HG02970 (cell line): ENCODE results near the gene DPRX.
"Not testable (repeated sequence)": the region's sequence is repeated elsewhere in the genome, so short reads cannot be mapped to it uniquely, and the experiment has no call there.

Source experiments
- ATAC-seq: cut with Tn5 transposase; IDR thresholded peaks from one replicate; pipeline ENCODE4 v1.9.1; 2021; ENCODE audit warnings: mild to moderate bottlenecking, moderate library complexity, moderate number of reproducible peaks; ENCODE audit not compliant: unreplicated experiment, low FRiP score

Gene DPRX

DNA sequence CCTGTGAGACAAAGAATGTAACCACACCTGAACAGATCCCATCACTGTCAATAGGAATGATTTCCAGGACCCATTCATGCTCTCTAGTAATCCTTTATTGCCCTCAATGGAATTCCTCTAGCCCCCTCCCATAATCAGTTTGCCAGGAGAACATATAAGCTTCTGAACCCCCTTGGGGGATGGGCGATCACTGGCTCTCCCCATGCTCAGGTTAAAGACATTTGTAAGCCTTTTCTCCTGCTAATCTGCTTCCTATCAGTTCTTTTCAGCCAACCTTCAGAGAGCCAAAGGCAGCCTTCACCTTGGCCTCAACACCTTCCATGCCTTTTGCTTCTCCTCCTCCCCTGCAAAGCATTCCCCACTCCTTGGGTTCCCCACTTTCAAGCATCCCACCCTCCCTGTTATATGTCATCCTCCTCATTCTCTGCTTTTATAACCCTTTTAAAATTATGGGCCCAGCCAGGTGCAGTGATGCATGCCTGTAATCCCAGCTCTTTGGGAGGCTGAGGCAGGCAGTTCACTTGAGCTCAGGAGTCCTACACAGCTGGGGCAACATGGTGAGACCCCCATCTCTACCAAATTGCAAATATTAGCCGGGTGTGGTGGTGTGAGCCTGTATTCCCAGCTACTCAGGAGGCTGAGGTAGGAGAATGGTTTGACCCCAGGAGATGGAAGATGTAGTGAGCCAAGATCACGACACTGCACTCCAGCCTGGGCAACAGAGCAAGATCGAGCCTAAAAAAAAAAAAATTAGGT is 12.4 kb downstream of the DPRX start:
- no peak for ATAC-seq

DNA sequence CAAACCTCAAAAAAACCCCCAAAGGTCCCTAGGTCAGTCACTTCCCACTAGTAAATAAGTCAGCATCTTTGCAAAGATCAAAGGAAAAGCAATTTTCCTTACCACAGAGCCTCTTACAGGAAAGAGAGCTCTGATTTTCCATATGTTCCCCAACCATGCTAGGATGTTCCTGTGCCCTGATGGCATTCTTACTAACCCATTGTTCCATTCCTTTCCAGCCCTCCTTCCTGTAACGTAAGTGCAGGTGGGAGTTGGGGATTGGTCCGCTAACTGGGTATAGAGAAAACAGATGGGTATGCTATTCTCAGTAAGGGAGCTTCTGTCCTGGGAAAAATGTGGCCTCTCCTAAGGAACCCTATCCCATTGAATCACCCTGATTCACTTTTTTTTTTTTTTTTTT is 14.3 kb downstream of the DPRX start:
- ATAC-seq = no peak

DNA sequence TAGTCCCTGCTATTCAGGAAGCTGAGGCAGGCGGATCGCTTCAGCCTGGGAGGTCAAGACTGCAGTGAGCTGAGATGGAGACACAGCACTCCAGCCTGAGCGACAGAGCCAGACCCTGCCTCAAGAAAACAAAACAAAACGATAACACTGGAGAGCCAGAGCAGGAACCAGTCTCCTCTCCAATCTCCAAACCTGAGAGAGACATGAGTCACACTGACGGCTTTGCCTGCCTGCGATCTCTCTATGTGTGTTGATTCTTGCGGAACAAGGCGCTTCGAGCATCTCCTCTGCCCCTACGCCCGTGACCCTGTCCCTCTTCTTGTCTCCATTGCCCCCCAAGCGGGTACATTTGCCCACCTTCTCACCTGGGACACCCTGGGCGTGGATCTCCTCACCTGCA is 15.6 kb downstream of the DPRX start:
- no peak for ATAC-seq

DNA sequence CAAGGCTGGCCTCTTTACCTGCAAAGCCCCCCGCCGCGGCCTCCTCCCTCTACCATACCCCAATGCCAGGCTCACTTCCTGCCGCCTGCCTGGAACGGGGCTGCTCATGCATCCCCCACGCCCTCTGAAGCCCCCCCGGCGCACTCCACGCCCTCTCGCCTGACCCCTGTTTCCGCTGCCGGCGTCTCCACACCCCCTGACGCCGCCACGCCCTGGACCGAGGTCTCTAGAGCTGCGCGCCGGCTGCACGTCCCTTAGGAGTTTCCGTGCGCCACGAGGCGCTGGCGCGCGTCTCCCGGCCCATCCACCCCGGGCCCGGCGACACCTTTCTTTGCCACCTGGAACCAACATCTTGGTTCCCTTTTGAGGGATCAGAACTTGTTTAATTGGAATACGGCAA is 16.0 kb downstream of the DPRX start:
- ATAC-seq = no peak

DNA sequence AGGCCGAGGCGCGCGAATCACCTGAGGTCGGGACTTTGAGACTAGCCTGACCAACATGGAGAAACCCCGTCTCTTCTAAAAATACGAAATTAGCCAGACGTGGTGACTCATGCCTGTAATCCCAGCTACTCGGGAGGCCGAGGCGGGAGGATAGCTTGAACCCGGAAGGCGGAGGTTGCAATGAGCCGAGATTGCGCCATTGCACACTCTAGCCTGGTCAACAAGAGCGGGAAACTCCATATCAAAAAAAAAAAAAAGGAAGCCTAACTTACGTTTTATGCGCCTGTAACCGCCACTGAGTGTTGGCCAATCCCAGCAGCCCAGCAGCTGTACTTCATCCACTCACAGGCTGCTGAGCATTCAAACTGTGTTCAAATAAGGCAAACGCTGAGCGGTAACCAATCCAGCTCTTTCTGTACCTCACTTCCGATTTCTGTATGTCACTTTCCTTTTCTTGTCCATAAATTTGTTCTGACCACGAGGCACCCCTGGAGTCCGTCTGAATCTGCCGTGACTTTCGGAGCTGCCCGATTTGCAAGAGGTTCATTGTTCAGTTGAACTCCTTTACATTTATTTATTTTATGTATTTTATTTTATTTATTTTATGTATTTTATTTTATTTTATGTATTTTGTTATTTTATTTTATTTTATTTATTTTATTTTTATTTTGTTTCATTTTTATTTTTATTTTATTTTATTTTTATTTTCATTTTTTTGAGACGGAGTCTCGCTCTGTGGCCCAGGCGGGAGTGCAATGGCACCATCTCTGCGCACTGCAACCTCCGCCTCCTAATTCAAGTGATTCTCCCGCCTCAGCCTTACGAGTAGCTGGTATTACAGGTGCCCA is 18.2 kb downstream of the DPRX start:
- no peak for ATAC-seq

DNA sequence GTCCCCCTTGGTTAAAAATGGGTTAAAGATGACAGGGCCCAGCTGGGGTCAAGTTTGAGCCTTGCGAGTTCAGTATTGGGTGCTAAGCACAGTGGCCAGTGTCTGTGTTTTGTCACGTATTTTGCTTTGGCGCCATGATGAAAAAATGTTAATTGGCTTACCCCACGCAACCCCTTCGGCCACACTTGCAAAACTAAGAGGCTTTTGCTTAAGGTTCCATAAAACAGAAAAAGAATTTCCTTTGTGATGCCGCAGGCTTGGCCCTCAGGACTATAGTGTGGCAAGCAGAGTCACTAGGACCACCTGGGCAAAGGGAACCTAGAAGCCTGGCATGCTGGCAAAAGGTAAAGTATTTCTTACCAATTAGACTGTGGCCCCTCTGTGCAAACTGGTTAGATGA is 20.7 kb downstream of the DPRX start:
- ATAC-seq = no peak

DNA sequence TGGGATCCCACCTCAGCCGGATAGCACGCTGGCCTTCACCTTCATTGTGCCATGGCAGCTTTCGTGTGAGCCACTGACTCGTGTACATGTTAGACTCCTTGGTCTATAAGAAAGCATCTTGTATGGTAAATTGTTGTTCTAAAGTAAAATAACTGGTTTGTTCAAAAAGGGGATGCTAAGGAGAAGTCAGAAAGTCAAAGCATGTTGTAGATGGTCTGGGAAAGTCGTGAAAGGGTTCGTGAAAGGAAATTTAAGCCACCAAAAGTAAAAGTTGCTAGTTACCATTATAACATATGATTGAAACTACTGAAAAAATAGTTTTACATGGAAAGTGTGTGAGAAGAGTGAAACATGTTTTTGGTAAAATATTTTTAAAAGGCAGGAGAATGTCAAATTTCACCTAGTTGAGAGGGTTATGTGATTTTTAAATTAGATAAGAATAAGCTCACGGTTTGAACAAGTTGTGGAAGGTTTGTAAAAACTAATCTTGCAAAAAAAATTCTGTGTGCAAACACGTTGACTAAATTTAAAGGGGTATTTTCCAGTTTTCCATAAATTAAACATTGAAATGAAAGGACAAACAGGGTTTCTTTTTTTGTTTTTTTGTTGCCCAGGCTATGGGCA is 23.4 kb downstream of the DPRX start:
- ATAC-seq = no peak

DNA sequence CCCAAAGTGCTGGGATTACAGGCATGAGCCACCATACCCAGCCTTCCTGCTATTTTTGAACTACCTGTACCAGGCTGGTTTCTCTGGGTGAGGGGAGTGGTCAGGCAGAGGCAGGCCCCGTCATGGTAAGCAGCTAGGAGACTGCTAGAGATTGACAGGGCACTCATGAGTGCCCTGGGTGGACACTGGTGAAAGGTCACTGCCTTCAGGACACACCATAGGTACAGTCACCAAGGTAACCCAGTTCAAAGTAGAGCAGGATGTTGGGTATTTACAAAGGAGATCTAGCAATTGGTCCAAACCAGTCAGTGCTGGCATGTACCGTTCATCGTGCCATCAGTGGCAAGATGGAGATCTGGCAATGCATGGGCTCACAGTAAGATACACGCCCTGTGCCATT is 25.5 kb downstream of the DPRX start:
- no peak for ATAC-seq

DNA sequence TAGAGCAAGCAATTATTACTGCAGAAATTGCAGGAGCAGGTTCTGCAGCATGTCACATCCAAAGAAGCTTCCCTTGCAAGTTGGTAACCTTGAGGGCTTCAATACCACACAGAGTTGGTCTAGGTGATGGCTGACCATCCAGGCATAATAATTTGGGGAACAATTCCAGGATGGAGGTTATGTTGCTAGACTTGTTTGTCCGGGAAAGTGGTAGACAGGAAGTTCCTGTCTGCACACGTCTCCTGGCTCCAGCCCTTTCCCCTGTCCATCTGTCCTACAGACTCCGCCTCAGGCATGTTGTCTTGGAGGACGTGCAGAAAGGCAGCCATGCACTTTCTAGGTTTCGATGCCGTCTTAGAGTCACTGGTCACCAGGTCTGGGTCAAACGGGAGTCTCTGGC is 26.0 kb downstream of the DPRX start:
- ATAC-seq = no peak

DNA sequence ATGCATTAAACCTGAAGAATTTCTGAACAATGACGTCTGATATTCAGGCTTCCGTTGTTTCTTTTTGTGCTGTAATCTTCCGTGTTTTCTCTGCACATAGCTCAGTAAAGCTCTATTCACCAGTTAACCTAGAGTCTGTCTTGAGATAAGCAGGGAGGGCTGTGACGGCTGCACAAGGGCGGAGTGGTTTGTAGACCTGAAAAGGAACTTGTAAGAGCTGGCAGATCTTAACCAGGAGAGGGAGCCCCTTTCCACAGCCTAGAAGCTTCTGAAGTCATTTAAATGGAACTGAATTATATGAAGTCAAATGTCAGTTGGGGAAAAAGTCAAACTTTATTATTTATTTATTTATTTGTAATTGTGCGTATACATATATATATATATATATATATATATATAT is 27.5 kb downstream of the DPRX start:
- no peak for ATAC-seq

DNA sequence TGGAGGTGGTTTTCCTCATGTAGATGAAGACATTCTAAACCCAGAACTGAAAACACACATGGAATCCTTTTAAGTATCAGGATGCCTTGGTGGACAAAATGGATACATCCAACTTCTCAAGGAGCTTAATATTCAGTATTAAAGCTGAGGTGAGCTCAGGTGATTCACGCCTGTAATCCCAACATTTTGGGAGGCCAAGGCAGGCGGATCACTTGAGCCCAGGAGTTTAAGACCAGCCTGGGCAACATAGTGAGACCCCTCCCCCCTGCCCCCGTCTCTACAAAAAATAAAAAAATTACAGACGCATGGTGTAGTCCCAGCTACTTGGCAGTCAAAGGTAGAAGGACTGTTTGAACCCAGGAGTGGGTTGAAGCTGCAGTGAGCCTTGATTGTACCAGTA is 28.8 kb downstream of the DPRX start:
- no peak for ATAC-seq

DNA sequence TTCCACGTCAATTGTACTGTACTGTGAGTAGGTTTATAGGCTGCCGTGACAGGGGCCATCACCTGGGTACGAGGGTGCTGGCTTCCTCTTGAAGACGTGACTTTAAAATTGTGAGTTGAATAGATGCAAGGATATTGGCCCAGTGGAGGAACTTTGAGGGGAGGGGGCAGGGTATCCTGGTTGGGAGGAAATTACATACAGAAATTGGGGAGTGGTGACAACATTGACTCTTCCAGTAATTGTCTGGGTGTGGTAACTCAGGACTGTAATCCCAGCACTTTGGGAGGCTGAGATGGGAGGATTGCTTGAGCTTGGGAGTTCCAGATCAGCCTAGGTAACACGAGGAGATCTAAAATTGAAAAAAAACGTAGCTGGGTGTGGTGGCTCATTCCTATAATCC is 30.4 kb downstream of the DPRX start:
- ATAC-seq = no peak

DNA sequence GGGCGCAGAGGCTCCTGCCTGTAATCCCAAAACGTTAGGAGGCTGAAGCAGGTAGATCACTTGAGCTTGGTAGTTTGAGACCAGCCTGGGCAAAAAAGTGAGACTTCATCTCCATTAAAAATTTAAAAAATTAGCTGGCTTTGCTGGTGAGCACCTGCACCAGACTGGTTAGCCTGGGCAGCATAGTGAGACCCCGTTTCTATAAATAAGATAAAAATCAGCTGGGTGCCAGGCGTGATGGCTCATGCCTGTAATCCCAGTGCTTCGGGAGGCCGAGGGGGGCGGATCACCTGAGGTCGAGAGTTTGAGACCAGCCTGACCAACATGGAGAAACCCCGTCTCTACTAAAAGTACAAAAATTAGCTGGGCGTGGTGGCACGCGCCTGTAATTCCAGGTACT is 32.4 kb downstream of the DPRX start:
- ATAC-seq = no peak

DNA sequence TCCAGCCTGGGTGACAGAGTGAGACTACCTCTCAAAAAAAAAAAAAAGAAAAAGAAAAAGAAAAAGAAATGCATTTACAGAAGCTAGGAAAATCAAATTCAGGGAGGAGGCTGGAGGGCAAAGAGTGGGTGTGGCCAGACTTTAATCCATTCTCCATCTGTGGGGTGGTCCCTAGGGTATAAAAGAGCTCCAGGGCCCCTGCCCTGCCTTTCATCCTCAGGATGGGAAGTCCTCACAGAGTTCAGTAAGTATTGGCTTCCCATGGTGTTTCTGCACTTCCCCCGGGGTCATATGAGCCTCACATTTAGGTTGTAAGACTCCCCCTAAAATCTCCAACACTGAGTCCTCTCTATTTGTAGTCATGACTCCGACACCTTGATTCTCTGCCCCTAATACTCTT is 33.0 kb downstream of the DPRX start:
- no peak for ATAC-seq

DNA sequence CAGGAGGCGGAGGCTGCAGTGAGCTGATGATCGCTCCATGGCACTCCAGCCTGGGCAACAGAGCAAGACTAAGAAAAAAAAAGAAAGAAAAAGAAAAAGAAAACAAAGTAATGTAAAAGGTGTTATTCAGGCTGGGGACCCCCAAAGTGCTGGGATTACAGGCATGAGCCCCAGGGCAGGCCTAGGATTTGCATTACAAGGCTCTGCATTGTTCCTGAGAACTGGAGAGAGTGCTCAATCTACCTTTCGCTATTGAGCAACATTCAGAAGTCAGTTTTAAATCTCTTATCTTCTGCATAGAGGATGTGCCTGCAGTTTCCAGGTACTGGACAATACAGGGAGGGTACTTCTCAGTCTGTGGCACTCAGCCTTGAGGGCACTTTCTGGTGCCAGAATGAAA is 34.5 kb downstream of the DPRX start:
- not testable (repeated sequence) for ATAC-seq

DNA sequence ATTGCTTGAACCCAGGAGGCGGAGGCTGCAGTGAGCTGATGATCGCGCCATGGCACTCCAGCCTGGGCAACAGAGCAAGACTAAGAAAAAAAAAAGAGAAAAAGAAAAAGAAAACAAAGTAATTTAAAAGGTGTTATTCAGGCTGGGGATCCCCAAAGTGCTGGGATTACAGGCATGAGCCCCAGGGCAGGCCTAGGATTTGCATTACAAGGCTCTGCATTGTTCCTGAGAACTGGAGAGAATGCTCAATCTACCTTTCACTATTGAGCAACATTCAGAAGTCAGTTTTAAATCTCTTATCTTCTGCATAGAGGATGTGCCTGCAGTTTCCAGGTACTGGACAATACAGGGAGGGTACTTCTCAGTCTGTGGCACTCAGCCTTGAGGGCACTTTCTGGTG is 37.0 kb downstream of the DPRX start:
- not testable (repeated sequence) for ATAC-seq

DNA sequence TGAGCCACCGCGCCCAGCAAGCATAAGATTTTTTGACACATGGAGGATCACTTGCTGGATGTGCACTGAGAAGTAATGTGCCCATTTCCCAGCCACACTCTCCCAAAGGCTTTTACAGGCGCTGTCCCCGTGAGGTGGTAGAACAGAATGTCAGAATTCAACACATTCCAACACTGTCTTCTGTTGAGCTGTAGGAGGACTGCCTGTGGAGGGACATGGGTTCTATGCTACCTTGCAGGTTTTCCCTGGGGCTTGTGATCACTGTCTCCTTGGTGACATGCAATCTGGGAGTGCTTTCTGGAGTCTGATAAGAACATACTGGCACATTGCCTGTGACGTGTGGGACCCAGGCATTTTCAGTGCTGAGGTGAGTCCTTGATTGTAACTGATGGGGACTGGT is 38.5 kb downstream of the DPRX start:
- ATAC-seq = no peak

DNA sequence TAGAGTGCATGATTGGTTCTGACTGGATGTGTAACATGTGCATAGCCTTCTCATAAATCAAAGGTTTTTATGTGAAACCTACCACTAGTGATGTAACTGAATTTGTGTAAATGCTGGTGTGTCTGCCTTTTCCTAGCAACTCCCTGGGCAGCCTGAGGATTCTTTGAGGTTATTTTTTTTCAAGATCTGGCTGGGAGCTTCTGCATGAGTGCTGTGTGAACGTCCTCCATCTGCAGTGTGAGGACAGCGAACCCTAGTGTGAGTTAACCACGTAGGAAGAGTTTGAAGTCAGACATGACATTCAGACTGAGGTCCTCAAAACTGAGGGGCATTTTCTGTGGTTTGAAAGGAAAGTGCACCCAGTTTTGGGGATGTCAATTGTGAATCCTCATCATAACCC is 39.9 kb downstream of the DPRX start:
- ATAC-seq = no peak
